Uterus (tissue), 4 donors: ENCODE results near the gene ZMIZ2. TPM values are rescaled to one million over a fixed set of nuclear protein-coding genes. Genes with fewer than 3 reads are reported as not detected.

ENCODE experiments used
- DNase-seq, 2 donors: peaks; one replicate each; pipeline ENCODE4 v3.0.0-alpha.2; 2019 to 2020
- H3K27ac ChIP-seq, 2 donors: fragments of 200-600 bp; sonication (generic); 1 replicate in 1 of 2; 2 replicates in 1 of 2; pipeline ENCODE4 v1.5.1; 2016 to 2018
- H3K27me3 ChIP-seq, 2 donors: fragments of 200-600 bp; sonication (generic); one replicate each; pipeline ENCODE4 v1.5.1; 2018 to 2019; ENCODE audit warnings: control low read depth in 1 of 2
- H3K36me3 ChIP-seq, 2 donors: fragments of 200-600 bp; sonication (generic); one replicate each; pipeline ENCODE4 v1.5.1; 2019; ENCODE audit warnings: control low read depth in 1 of 2
- H3K4me1 ChIP-seq, 2 donors: fragments of 200-600 bp; sonication (generic); one replicate each; pipeline ENCODE4 v1.5.1; 2018 to 2019; ENCODE audit warnings: control low read depth in 1 of 2
- H3K4me3 ChIP-seq, 2 donors: fragments of 200-600 bp; sonication (generic); 1 replicate in 1 of 2; 2 replicates in 1 of 2; pipeline ENCODE4 v1.5.1; 2018 to 2019; ENCODE audit warnings: mild to moderate bottlenecking in 1 of 2
- H3K9me3 ChIP-seq, 2 donors: fragments of 200-600 bp; sonication (generic); one replicate each; pipeline ENCODE4 v1.5.1; 2019; ENCODE audit warnings: control low read depth in 1 of 2
- CTCF ChIP-seq, 4 experiments: fragments of 200-600 bp in 2 of 4; fragments of 450-650 bp in 2 of 4; sonication (generic) in 2 of 4; IDR thresholded peaks; one replicate each; pipeline ENCODE4 v1.5.1; 2016 to 2019; ENCODE audit warnings: antibody characterized with exemption in 4 of 4, mild to moderate bottlenecking in 2 of 4, moderate library complexity in 1 of 4
- POLR2A ChIP-seq, 2 donors: fragments of 450-650 bp; IDR thresholded peaks; one replicate each; pipeline ENCODE4 v1.6.1; 2016; ENCODE audit warnings: antibody characterized with exemption in 2 of 2, mild to moderate bottlenecking in 1 of 2, moderate library complexity in 1 of 2
- intact Hi-C: fragments of 100-400 bp; cut with DNase I; formaldehyde crosslinking; loops from one replicate; pipeline ENCODE4 v1.15.1; 2023; ENCODE audit warnings: low total_unique reads
- total RNA-seq, 4 donors: library from RNA; depleted of rRNA in 3 of 4; stranded (reverse); fragments of >200 nt in 3 of 4; gene quantifications; one replicate each; pipeline versions ENCODE4 v1.1.0 to v1.2.4, GENCODE V29; 2014 to 2023
- donor health status: DM: yes; HTN: yes; CAD: no.

The ZMIZ2 gene
- total RNA-seq, 4 donors from 2014 or later, result 2.8 to 97.0 (median 12.2) TPM

- no peaks in the 10 kb centered on the region for H3K9me3 ChIP-seq
- DNase-seq, result no peak
- no peak overlapping the region for H3K27ac ChIP-seq
- H3K27me3 ChIP-seq, result no peaks in the 10 kb centered on the region
- intact Hi-C loops, result no loop called here
- no peak overlapping the region for H3K4me3 ChIP-seq
- H3K36me3 ChIP-seq, result no peaks in the 10 kb centered on the region
- TF ChIP-seq CTCF (IDR thresholded peaks at IDR 0.05), result no peak
- no peak for TF ChIP-seq POLR2A (IDR thresholded peaks at IDR 0.05)
- H3K4me1 ChIP-seq, result no peaks in the 10 kb centered on the region
Measured at GRCh38 chr7:44808914-44809393, 60.3 kb downstream of the ZMIZ2 start.

GRCh38 chr7:44811093-44811492, 62.4 kb downstream of the ZMIZ2 start:
- no peaks in the 10 kb centered on the region for H3K36me3 ChIP-seq
- H3K4me3 ChIP-seq, result no peak overlapping the region
- H3K27me3 ChIP-seq, result no peaks in the 10 kb centered on the region
- no peak for DNase-seq
- H3K27ac ChIP-seq, result no peak overlapping the region
- H3K9me3 ChIP-seq, result no peaks in the 10 kb centered on the region
- intact Hi-C loops, result no loop called here
- no peak for TF ChIP-seq POLR2A (IDR thresholded peaks at IDR 0.05)
- no peaks in the 10 kb centered on the region for H3K4me1 ChIP-seq

- Histone ChIP-seq H3K9me3 (no peaks in the 10 kb centered on the region), H3K4me3 (no peak overlapping the region), H3K4me1 (no peaks in the 10 kb centered on the region), H3K27ac (no peak overlapping the region), H3K27me3 (no peaks in the 10 kb centered on the region), H3K36me3 (no peaks in the 10 kb centered on the region)
- DNase-seq, result no peak
- TF ChIP-seq POLR2A (IDR thresholded peaks at IDR 0.05) (no peak), CTCF (IDR thresholded peaks at IDR 0.05) (no peak)
- intact Hi-C loops, result no loop called here
Measured at GRCh38 chr7:44811571-44811970, 62.9 kb downstream of the ZMIZ2 start.

GRCh38 chr7:44814919-44815318, 66.3 kb downstream of the ZMIZ2 start:
- intact Hi-C loops, result no loop called here
- DNase-seq, result no peak
- H3K27ac ChIP-seq, result no peak overlapping the region
- TF ChIP-seq POLR2A (IDR thresholded peaks at IDR 0.05) (no peak), CTCF (IDR thresholded peaks at IDR 0.05) (no peak)
- no peaks in the 10 kb centered on the region for H3K36me3 ChIP-seq
- no peak overlapping the region for H3K4me3 ChIP-seq
- no peaks in the 10 kb centered on the region for H3K27me3 ChIP-seq
- no peaks in the 10 kb centered on the region for H3K9me3 ChIP-seq
- H3K4me1 ChIP-seq, result no peaks in the 10 kb centered on the region

DNA sequence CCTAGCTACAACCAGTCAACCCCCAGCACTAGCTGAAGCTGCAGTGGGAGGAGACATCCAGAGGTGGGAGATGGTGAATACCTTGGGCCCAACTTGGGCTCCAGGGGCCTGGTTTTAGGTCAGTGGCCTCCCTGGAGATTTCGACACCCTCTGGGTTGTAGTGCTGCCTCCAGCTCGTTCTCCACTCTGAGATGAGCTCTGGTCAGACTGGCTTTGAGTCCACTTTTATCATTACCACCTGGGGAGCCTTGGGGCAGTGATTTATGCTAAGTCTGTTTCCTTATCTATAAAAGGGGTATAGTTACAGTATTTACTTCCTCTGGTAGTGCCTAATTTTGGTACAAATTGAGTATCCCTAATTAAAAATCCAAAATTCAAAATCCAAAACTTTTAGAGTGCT, 70.6 kb downstream of the ZMIZ2 start:
- TF ChIP-seq CTCF (IDR thresholded peaks at IDR 0.05) (no peak), POLR2A (IDR thresholded peaks at IDR 0.05) (no peak)
- DNase-seq, result no peak
- intact Hi-C loops, result no loop called here
- Histone ChIP-seq H3K27me3 (no peaks in the 10 kb centered on the region), H3K4me3 (no peak overlapping the region), H3K9me3 (no peaks in the 10 kb centered on the region), H3K4me1 (no peaks in the 10 kb centered on the region), H3K27ac (no peak overlapping the region), H3K36me3 (no peaks in the 10 kb centered on the region)

Other genes starting within 250 kb of the ZMIZ2 start
- under 1 TPM in 1 of 4 donors, not detected in 3; 0.49 TPM for gene NPC1L1, start 207.5 kb upstream of the ZMIZ2 start, total RNA-seq
- gene DDX56, start 174.9 kb upstream of the ZMIZ2 start, total RNA-seq, result 10 to 100 TPM; 35.9 to 75.8 (median 45.2) TPM
- gene TMED4, start 166.6 kb upstream of the ZMIZ2 start, total RNA-seq, result 100 to 1,000 TPM in 1 of 4 donors, 10 to 100 TPM in 3; 37.9 to 403 (median 85.8) TPM
- 10 to 100 TPM; 38.2 to 97.6 (median 78.6) TPM for gene OGDH, start 142.2 kb upstream of the ZMIZ2 start, total RNA-seq
- 1,000 to 10,000 TPM in 1 of 4 donors, 100 to 1,000 TPM in 3; 474 to 1,393 (median 544) TPM for gene PPIA, start 47.8 kb downstream of the ZMIZ2 start, total RNA-seq
- 100 to 1,000 TPM in 3 of 4 donors, 10 to 100 TPM in 1; 77.9 to 270 (median 212) TPM for gene H2AZ2, start 99.2 kb downstream of the ZMIZ2 start, total RNA-seq
- 10 to 100 TPM; 13.8 to 63.0 (median 24.5) TPM for gene PURB, start 136.7 kb downstream of the ZMIZ2 start, total RNA-seq
- 1 to 10 TPM in 3 of 4 donors, under 1 TPM in 1; 0.59 to 3.1 (median 1.2) TPM for gene MYO1G, start 230.2 kb downstream of the ZMIZ2 start, total RNA-seq